ENCODE data around the gene DCPS. TPM values are rescaled to one million over a fixed set of nuclear protein-coding genes. Genes with fewer than 3 reads are reported as not detected.

The DCPS gene
- total and polyA plus RNA-seq, 7 donors: 7.6 to 30.0 (median 9.7) TPM

- TF ChIP-seq CTCF (IDR thresholded peaks at IDR 0.05) (no peak), POLR2A (IDR thresholded peaks at IDR 0.05) (no peak), EP300 (IDR thresholded peaks at IDR 0.05) (no peak)
- peak; percentile 77 for DNase-seq
- H3K27me3 ChIP-seq: no peaks in the 10 kb centered on the region
- intact Hi-C loops (cut with DNase I): no loop called here
- no peaks in the 10 kb centered on the region for H3K9me3 ChIP-seq
- 0 to 3% methylated on average over 15 of the region's 15 CpGs for WGBS, 2 donors
- H3K27ac ChIP-seq: peak overlapping the region; percentile 91 to 94 (median 92)
- H3K4me1 ChIP-seq: peaks cover 0 to 29% (median 17%) of the 10 kb centered on the region in 4 donors
- peaks cover 0 to 16% (median 4%) of the 10 kb centered on the region in 4 donors for H3K36me3 ChIP-seq
- H3K4me3 ChIP-seq: peak overlapping the region; percentile 61 to 92 (median 71)
These were observed 21.5 kb upstream of the DCPS start for GRCh38 chr11:126282361-126282735.

- peak within 1 kb of the TSS; percentile 61 to 92 (median 71) for H3K4me3 ChIP-seq
- peaks cover 0 to 16% (median 2%) of the 10 kb centered on the region in 4 donors for H3K36me3 ChIP-seq
- 0% methylated on average over 82 of the region's 82 CpGs for WGBS, 2 donors
- H3K4me1 ChIP-seq: peaks cover 0 to 29% (median 17%) of the 10 kb centered on the region in 4 donors
- H3K27me3 ChIP-seq: no peaks in the 10 kb centered on the region
- peak; percentile 35 to 72 (median 60) for TF ChIP-seq POLR2AphosphoS5 (IDR thresholded peaks at IDR 0.05)
- no peak for TF ChIP-seq EP300 (IDR thresholded peaks at IDR 0.05)
- TF ChIP-seq CTCF (IDR thresholded peaks at IDR 0.05): peak in 3 of 4 experiments; percentile 5 to 26 (median 14)
- peak in 1 of 2 donors; percentile 14 for TF ChIP-seq POLR2A (IDR thresholded peaks at IDR 0.05)
- H3K27ac ChIP-seq: peak within 1 kb of the TSS; percentile 91 to 94 (median 92)
- intact Hi-C loops (cut with DNase I): no loop called here
- DNase-seq: peak; percentile 86
- no peaks in the 10 kb centered on the region for H3K9me3 ChIP-seq
These were observed 20.9 kb upstream of the DCPS start, which contains the start of gene TIRAP for GRCh38 chr11:126282736-126283591. TIRAP (plus strand) TSS chr11:126283093; CDS start chr11:126290895, 7,802 bp downstream.

- WGBS, 2 donors: 61 to 74% methylated on average over 6 of the region's 6 CpGs
- Histone ChIP-seq H3K4me1 (peaks cover 0 to 29% (median 17%) of the 10 kb centered on the region in 4 donors), H3K4me3 (no peak overlapping the region), H3K36me3 (peaks cover 0 to 29% (median 2%) of the 10 kb centered on the region in 4 donors), H3K27ac (no peak overlapping the region), H3K27me3 (no peaks in the 10 kb centered on the region), H3K9me3 (no peaks in the 10 kb centered on the region)
- intact Hi-C loops (cut with DNase I): no loop called here
- TF ChIP-seq EP300 (IDR thresholded peaks at IDR 0.05): no peak
- TF ChIP-seq CTCF (IDR thresholded peaks at IDR 0.05): no peak
- DNase-seq: peak; percentile 78
These were observed 19.0 kb upstream of the DCPS start for GRCh38 chr11:126284829-126285228.

- no peaks in the 10 kb centered on the region for H3K9me3 ChIP-seq
- H3K27me3 ChIP-seq: no peaks in the 10 kb centered on the region
- H3K4me3 ChIP-seq: no peak overlapping the region
- DNase-seq: no peak
- TF ChIP-seq CTCF (IDR thresholded peaks at IDR 0.05) (no peak), POLR2A (IDR thresholded peaks at IDR 0.05) (no peak), POLR2AphosphoS5 (IDR thresholded peaks at IDR 0.05) (no peak), EP300 (IDR thresholded peaks at IDR 0.05) (no peak)
- peaks cover 0 to 17% (median 10%) of the 10 kb centered on the region in 4 donors for H3K4me1 ChIP-seq
- WGBS, 2 donors: 89 to 92% methylated on average over 6 of the region's 6 CpGs
- no peak overlapping the region for H3K27ac ChIP-seq
- intact Hi-C loops (cut with DNase I): no loop called here
- H3K36me3 ChIP-seq: peaks cover 10 to 61% (median 23%) of the 10 kb centered on the region in 4 donors
These were observed 15.6 kb upstream of the DCPS start for GRCh38 chr11:126288237-126288636.

Measured in sigmoid colon (tissue), 7 donors.